Karpas-422 (cell line): ENCODE data around the gene SPG11. TPM values are rescaled to one million over a fixed set of nuclear protein-coding genes. Genes with fewer than 3 reads are reported as not detected.

Source experiments
- DNase-seq: peaks from one replicate; pipeline ENCODE4 v3.0.0-alpha.2; 2015
- H2AFZ ChIP-seq: fragments of 200-600 bp; sonication (generic); 2 replicates; pipeline ENCODE4 v1.6.1; 2014; ENCODE audit warnings: antibody characterized with exemption, low read length, mixed read lengths
- H3K27ac ChIP-seq: fragments of 200-600 bp; sonication (generic); 2 replicates; pipeline ENCODE4 v1.5.1; 2014; ENCODE audit warnings: mild to moderate bottlenecking, low read length, moderate library complexity
- H3K27me3 ChIP-seq: fragments of 200-600 bp; sonication (generic); 2 replicates; pipeline ENCODE4 v1.6.1; 2014; ENCODE audit warnings: low read length, mixed read lengths
- H3K36me3 ChIP-seq: fragments of 200-600 bp; sonication (generic); 2 replicates; pipeline ENCODE4 v1.6.1; 2014; ENCODE audit warnings: low read length, mixed read lengths; ENCODE audit not compliant: insufficient read depth
- H3K4me1 ChIP-seq: fragments of 200-600 bp; sonication (generic); 2 replicates; pipeline ENCODE4 v1.6.1; 2014; ENCODE audit warnings: mild to moderate bottlenecking, low read length, mixed read lengths
- H3K4me2 ChIP-seq: fragments of 200-600 bp; sonication (generic); 2 replicates; pipeline ENCODE4 v1.6.1; 2014; ENCODE audit warnings: low read length, low read depth, mild to moderate bottlenecking; ENCODE audit not compliant: poor library complexity, severe bottlenecking
- H3K4me3 ChIP-seq: fragments of 200-600 bp; sonication (generic); 2 replicates; pipeline ENCODE4 v1.5.1; 2014; ENCODE audit warnings: mild to moderate bottlenecking, antibody characterized with exemption, low read length, mixed read lengths
- H3K79me2 ChIP-seq: fragments of 200-600 bp; sonication (generic); 2 replicates; pipeline ENCODE4 v1.6.1; 2014; ENCODE audit warnings: mild to moderate bottlenecking, low read length, mixed read lengths
- H3K9ac ChIP-seq: fragments of 200-600 bp; sonication (generic); 2 replicates; pipeline ENCODE4 v1.6.0; 2014; ENCODE audit warnings: low read length
- H3K9me2 ChIP-seq: fragments of 200-600 bp; sonication (generic), shearing (Covaris generic); replicated peaks from 2 replicates; pipeline ENCODE4 v1.6.0; 2014; ENCODE audit warnings: mild to moderate bottlenecking, low read length, moderate library complexity; ENCODE audit not compliant: insufficient read depth
- H3K9me3 ChIP-seq: fragments of 300-700, 200-600 bp; sonication (generic); 2 replicates; pipeline ENCODE4 v1.6.1; 2014; ENCODE audit warnings: low read length, mixed read lengths
- H4K20me1 ChIP-seq: fragments of 200-600 bp; sonication (generic); 2 replicates; pipeline ENCODE4 v1.6.1; 2014; ENCODE audit warnings: mild to moderate bottlenecking, antibody characterized with exemption, low read length, low read depth; ENCODE audit not compliant: insufficient read depth
- total RNA-seq: library from RNA; depleted of rRNA; stranded (reverse); fragments of >200 nt; shearing (Covaris generic); gene quantifications from 2 replicates; pipeline ENCODE4 v1.2.3, GENCODE V29; 2014; ENCODE audit warnings: low replicate concordance

The SPG11 gene
- total RNA-seq, 1 experiment from 2014 or later = 123 TPM

- no peaks in the 10 kb centered on the region for H3K9me2 ChIP-seq
- no peak for DNase-seq
- no peak overlapping the region for H3K4me2 ChIP-seq
- H3K4me1 ChIP-seq = no peaks in the 10 kb centered on the region
- H2AFZ ChIP-seq = no peak overlapping the region
- peaks cover 39% of the 10 kb centered on the region; the same call in 1 of the 2 replicates for H3K36me3 ChIP-seq
- no peak overlapping the region for H3K27ac ChIP-seq
- no peaks in the 10 kb centered on the region for H3K9me3 ChIP-seq
- no peak overlapping the region for H3K9ac ChIP-seq
- no peak overlapping the region for H3K4me3 ChIP-seq
- H4K20me1 ChIP-seq = no peaks in the 10 kb centered on the region
- H3K27me3 ChIP-seq = no peaks in the 10 kb centered on the region
- H3K79me2 ChIP-seq = peaks cover 8% of the 10 kb centered on the region
These were observed 83.4 kb downstream of the SPG11 start for GRCh38 chr15:44580105-44580504.

- H3K27ac ChIP-seq = no peak overlapping the region
- no peaks in the 10 kb centered on the region for H3K9me2 ChIP-seq
- H3K4me2 ChIP-seq = no peak overlapping the region
- 0 out of 2 replicates have a peak, but pooled peaks cover 7% of the 10 kb centered on the region for H3K36me3 ChIP-seq
- H2AFZ ChIP-seq = no peak overlapping the region
- H3K4me3 ChIP-seq = no peak overlapping the region
- no peaks in the 10 kb centered on the region for H3K27me3 ChIP-seq
- H3K79me2 ChIP-seq = no peaks in the 10 kb centered on the region
- DNase-seq = no peak
- no peaks in the 10 kb centered on the region for H4K20me1 ChIP-seq
- no peaks in the 10 kb centered on the region for H3K4me1 ChIP-seq
- no peaks in the 10 kb centered on the region for H3K9me3 ChIP-seq
- H3K9ac ChIP-seq = no peak overlapping the region
These were observed 88.7 kb downstream of the SPG11 start for GRCh38 chr15:44574734-44575133.

GRCh38 chr15:44573386-44573785, 90.1 kb downstream of the SPG11 start:
- Histone ChIP-seq H3K27me3 (no peaks in the 10 kb centered on the region), H3K4me1 (no peaks in the 10 kb centered on the region), H3K4me2 (no peak overlapping the region), H3K36me3 (peaks cover 7% of the 10 kb centered on the region; the same call in 1 of the 2 replicates), H3K79me2 (no peaks in the 10 kb centered on the region), H3K4me3 (no peak overlapping the region), H3K9me3 (no peaks in the 10 kb centered on the region), H3K9ac (no peak overlapping the region), H3K9me2 (no peaks in the 10 kb centered on the region), H2AFZ (no peak overlapping the region), H3K27ac (no peak overlapping the region), H4K20me1 (no peaks in the 10 kb centered on the region)
- no peak for DNase-seq

- Histone ChIP-seq H3K27me3 (no peaks in the 10 kb centered on the region), H3K9ac (no peak overlapping the region), H3K9me3 (no peaks in the 10 kb centered on the region), H4K20me1 (0 out of 2 replicates have a peak, but pooled peaks cover 5% of the 10 kb centered on the region), H3K9me2 (no peaks in the 10 kb centered on the region), H3K4me2 (no peak overlapping the region), H3K79me2 (no peaks in the 10 kb centered on the region), H3K36me3 (peaks cover 18% of the 10 kb centered on the region; the same call in 1 of the 2 replicates), H3K4me3 (no peak overlapping the region), H3K4me1 (no peaks in the 10 kb centered on the region), H2AFZ (no peak overlapping the region), H3K27ac (no peak overlapping the region)
- no peak for DNase-seq
These were observed 93.1 kb downstream of the SPG11 start for GRCh38 chr15:44570361-44570760.

- Histone ChIP-seq H3K4me2 (no peak overlapping the region), H3K27me3 (no peaks in the 10 kb centered on the region), H2AFZ (no peak overlapping the region), H3K4me3 (no peak overlapping the region), H3K9me2 (no peaks in the 10 kb centered on the region), H3K79me2 (no peaks in the 10 kb centered on the region), H3K36me3 (peaks cover 29% of the 10 kb centered on the region), H3K9ac (no peak overlapping the region), H3K4me1 (no peaks in the 10 kb centered on the region), H4K20me1 (0 out of 2 replicates have a peak, but pooled peaks cover 5% of the 10 kb centered on the region), H3K9me3 (no peaks in the 10 kb centered on the region), H3K27ac (no peak overlapping the region)
- DNase-seq = no peak
These were observed 94.1 kb downstream of the SPG11 start for GRCh38 chr15:44569316-44569715.

- Histone ChIP-seq H3K9ac (no peak overlapping the region), H3K36me3 (peaks cover 39% of the 10 kb centered on the region), H3K9me3 (no peaks in the 10 kb centered on the region), H3K4me3 (no peak overlapping the region), H3K4me1 (no peaks in the 10 kb centered on the region), H2AFZ (no peak overlapping the region), H3K4me2 (no peak overlapping the region), H3K9me2 (no peaks in the 10 kb centered on the region), H3K27me3 (no peaks in the 10 kb centered on the region), H3K27ac (no peak overlapping the region), H4K20me1 (0 out of 2 replicates have a peak, but pooled peaks cover 5% of the 10 kb centered on the region), H3K79me2 (no peaks in the 10 kb centered on the region)
- DNase-seq = no peak
These were observed 95.1 kb downstream of the SPG11 start for GRCh38 chr15:44568338-44568737.

GRCh38 chr15:44566155-44566540, 97.3 kb downstream of the SPG11 start:
- Histone ChIP-seq H3K27me3 (no peaks in the 10 kb centered on the region), H4K20me1 (0 out of 2 replicates have a peak, but pooled peaks cover 5% of the 10 kb centered on the region), H3K9me3 (no peaks in the 10 kb centered on the region), H3K4me1 (no peaks in the 10 kb centered on the region), H3K4me2 (no peak overlapping the region), H3K79me2 (no peaks in the 10 kb centered on the region), H3K9me2 (no peaks in the 10 kb centered on the region), H2AFZ (no peak overlapping the region), H3K9ac (no peak overlapping the region), H3K4me3 (no peak overlapping the region), H3K36me3 (peaks cover 48% of the 10 kb centered on the region), H3K27ac (no peak overlapping the region)
- no peak for DNase-seq

GRCh38 chr15:44565387-44566154, 97.9 kb downstream of the SPG11 start:
- no peak overlapping the region for H3K4me3 ChIP-seq
- H3K27me3 ChIP-seq = no peaks in the 10 kb centered on the region
- no peak overlapping the region for H3K4me2 ChIP-seq
- H2AFZ ChIP-seq = no peak overlapping the region
- H3K9me2 ChIP-seq = no peaks in the 10 kb centered on the region
- 0 out of 2 replicates have a peak, but pooled peaks cover 5% of the 10 kb centered on the region for H4K20me1 ChIP-seq
- DNase-seq = no peak
- no peak overlapping the region for H3K9ac ChIP-seq
- peaks cover 52% of the 10 kb centered on the region for H3K36me3 ChIP-seq
- no peak overlapping the region for H3K27ac ChIP-seq
- no peaks in the 10 kb centered on the region for H3K4me1 ChIP-seq
- no peaks in the 10 kb centered on the region for H3K9me3 ChIP-seq
- no peaks in the 10 kb centered on the region for H3K79me2 ChIP-seq
